IMR-90 (cell line): ENCODE measurements around the gene PBX3. TPM values are rescaled to one million over a fixed set of nuclear protein-coding genes. Genes with fewer than 3 reads are reported as not detected.

Experiments used
- ATAC-seq: fragments of 200-7000 bp; cut with Tn5 transposase; 2 replicates; pipeline ENCODE4 v1.9.1; 2020; ENCODE audit warnings: low read depth, mild to moderate bottlenecking, moderate library complexity
- BruUV-seq: library from RNA; stranded (reverse); fragments of 400-500 nt; replicated peaks from 2 replicates; lab custom pipeline; 2021; lab: Mats Ljungman, UMichigan
- CTCF ChIA-PET: fragments of 300-600 bp; formaldehyde crosslinking; extraction: SDS; loops from one replicate; lab custom pipeline; 2021; ENCODE audit warnings: antibody characterized with exemption; lab: Yijun Ruan, JAX
- POLR2A ChIA-PET: fragments of 300-600 bp; sonication (Branson Sonifier 250); formaldehyde crosslinking; loops from one replicate; lab custom pipeline; 2022; ENCODE audit warnings: antibody characterized with exemption; ENCODE audit not compliant: unreplicated experiment; lab: Charles Lee
- DNase-seq: peaks from one replicate; pipeline ENCODE4 v3.0.0; 2013
- H2AFZ ChIP-seq: replicated peaks from 2 replicates; pipeline ENCODE3; 2013; ENCODE audit warnings: low read length, mild to moderate bottlenecking; ENCODE audit not compliant: poor library complexity
- H2AK5ac ChIP-seq: 2 replicates; pipeline ENCODE4 v1.6.1; 2013; ENCODE audit warnings: low read depth, low read length, inconsistent platforms
- H2AK9ac ChIP-seq: replicated peaks from 2 replicates; pipeline ENCODE3; 2013; ENCODE audit warnings: mild to moderate bottlenecking, low read depth, low read length, moderate library complexity; ENCODE audit not compliant: poor library complexity
- H2BK120ac ChIP-seq: 2 replicates; pipeline ENCODE4 v1.6.1; 2013; ENCODE audit warnings: low read depth, low read length, inconsistent platforms
- H2BK15ac ChIP-seq: 3 replicates; pipeline ENCODE4 v1.6.1; 2013; ENCODE audit warnings: low read depth, low read length, inconsistent platforms
- H2BK20ac ChIP-seq: 2 replicates; pipeline ENCODE4 v1.6.1; 2013; ENCODE audit warnings: low read depth, mild to moderate bottlenecking, inconsistent platforms, low read length, moderate library complexity
- H2BK5ac ChIP-seq: 2 replicates; pipeline ENCODE4 v1.6.1; 2013; ENCODE audit warnings: mild to moderate bottlenecking, low read depth, low read length, inconsistent platforms; ENCODE audit not compliant: poor library complexity, severe bottlenecking
- H3K14ac ChIP-seq: replicated peaks from 2 replicates; pipeline ENCODE4 v1.6.1; 2013; ENCODE audit warnings: low read depth, low read length, inconsistent platforms
- H3K18ac ChIP-seq: 2 replicates; pipeline ENCODE4 v1.6.1; 2013; ENCODE audit warnings: low read depth, low read length, control low read depth
- H3K23ac ChIP-seq: 2 replicates; pipeline ENCODE4 v1.6.1; 2013; ENCODE audit warnings: low read depth, low read length, inconsistent platforms
- H3K27ac ChIP-seq: 2 replicates; pipeline ENCODE4 v1.5.1; 2013; ENCODE audit warnings: mild to moderate bottlenecking, control low read depth, low read length; ENCODE audit not compliant: insufficient read depth
- H3K27me3 ChIP-seq: 2 replicates; pipeline ENCODE4 v1.6.1; 2013; ENCODE audit warnings: low read length; ENCODE audit not compliant: control insufficient read depth, insufficient read depth
- H3K36me3 ChIP-seq: 2 replicates; pipeline ENCODE4 v1.6.1; 2013; ENCODE audit warnings: low read length, mixed read lengths; ENCODE audit not compliant: control insufficient read depth, insufficient read depth
- H3K4ac ChIP-seq: 2 replicates; pipeline ENCODE4 v1.6.1; 2013; ENCODE audit warnings: low read depth, low read length, inconsistent platforms
- H3K4me1 ChIP-seq: 2 replicates; pipeline ENCODE4 v1.6.1; 2013; ENCODE audit warnings: low read length, mixed read lengths; ENCODE audit not compliant: control insufficient read depth, insufficient read depth
- H3K4me2 ChIP-seq: 2 replicates; pipeline ENCODE4 v1.6.1; 2013; ENCODE audit warnings: low read depth, mild to moderate bottlenecking, control low read depth, low read length, moderate library complexity
- H3K4me3 ChIP-seq: 2 replicates; pipeline ENCODE4 v1.5.1; 2013; ENCODE audit warnings: low read depth, mild to moderate bottlenecking, control low read depth, low read length, moderate library complexity; ENCODE audit not compliant: insufficient read depth
- H3K56ac ChIP-seq: 2 replicates; pipeline ENCODE4 v1.6.1; 2013; ENCODE audit warnings: low read length, inconsistent platforms; ENCODE audit not compliant: insufficient read depth; ENCODE audit errors: extremely low read depth
- H3K79me1 ChIP-seq, 2 experiments: 2 replicates each; pipeline ENCODE4 v1.6.1; 2013; ENCODE audit warnings: low read length in 2 of 2, inconsistent platforms in 1 of 2, low read depth in 1 of 2
- H3K9ac ChIP-seq: 2 replicates; pipeline ENCODE4 v1.6.1; 2013; ENCODE audit warnings: low read depth, low read length, control low read depth
- H3K9me1 ChIP-seq: 2 replicates; pipeline ENCODE4 v1.6.1; 2013; ENCODE audit warnings: low read length, inconsistent platforms; ENCODE audit not compliant: insufficient read depth
- H3K9me3 ChIP-seq: 2 replicates; pipeline ENCODE4 v1.6.1; 2013; ENCODE audit warnings: low read length; ENCODE audit not compliant: control insufficient read depth, insufficient read depth
- H4K20me1 ChIP-seq: 2 replicates; pipeline ENCODE4 v1.6.1; 2013; ENCODE audit warnings: low read length, inconsistent platforms; ENCODE audit not compliant: insufficient read depth
- H4K5ac ChIP-seq: 2 replicates; pipeline ENCODE4 v1.6.1; 2013; ENCODE audit warnings: mild to moderate bottlenecking, low read depth, low read length, control low read depth
- H4K8ac ChIP-seq, 2 experiments: 2 replicates each; pipeline ENCODE4 v1.6.1; 2013; ENCODE audit warnings: low read depth in 2 of 2, low read length in 2 of 2, control low read depth in 1 of 2, inconsistent platforms in 1 of 2
- H4K91ac ChIP-seq: 2 replicates; pipeline ENCODE4 v1.6.1; 2013; ENCODE audit warnings: low read depth, low read length, inconsistent platforms; ENCODE audit not compliant: insufficient read depth
- BHLHE40 ChIP-seq: fragments of 150-350 bp; IDR thresholded peaks from 2 replicates; pipeline ENCODE4 v1.6.1; 2016; ENCODE audit warnings: mild to moderate bottlenecking, low read depth, low read length
- CEBPB ChIP-seq: IDR thresholded peaks from 2 replicates; pipeline ENCODE4 v1.6.1; 2012; ENCODE audit warnings: low read depth, low read length, improper control_type of control experiment
- CHD1 ChIP-seq: IDR thresholded peaks from 2 replicates; pipeline ENCODE4 v1.6.1; 2012; ENCODE audit warnings: low read depth, low read length, improper control_type of control experiment
- FOS ChIP-seq: fragments of 150-350 bp; IDR thresholded peaks from 2 replicates; pipeline ENCODE4 v1.6.1; 2016; ENCODE audit warnings: low read depth, low read length
- MAZ ChIP-seq: IDR thresholded peaks from 2 replicates; pipeline ENCODE4 v1.6.1; 2012; ENCODE audit warnings: low read depth, mild to moderate bottlenecking, low read length, improper control_type of control experiment, moderate library complexity, borderline replicate concordance
- MXI1 ChIP-seq: IDR thresholded peaks from 2 replicates; pipeline ENCODE4 v1.6.1; 2012; ENCODE audit warnings: low read depth, mild to moderate bottlenecking, low read length, moderate library complexity, borderline replicate concordance
- NFE2L2 ChIP-seq: fragments of 150-350 bp; IDR thresholded peaks from 2 replicates; pipeline ENCODE4 v1.6.1; 2016; ENCODE audit warnings: low read depth, mild to moderate bottlenecking, low read length
- RAD21 ChIP-seq: IDR thresholded peaks from 2 replicates; pipeline ENCODE4 v1.6.1; 2012; ENCODE audit warnings: low read length, improper control_type of control experiment
- RCOR1 ChIP-seq: IDR thresholded peaks from 2 replicates; pipeline ENCODE4 v1.6.1; 2012; ENCODE audit warnings: mild to moderate bottlenecking, low read length, improper control_type of control experiment; ENCODE audit not compliant: insufficient replicate concordance
- SMC3 ChIP-seq: fragments of 150-350 bp; IDR thresholded peaks from 2 replicates; pipeline ENCODE4 v1.6.1; 2016; ENCODE audit warnings: low read depth, mild to moderate bottlenecking, antibody characterized with exemption, low read length, moderate library complexity
- WGBS, 2 experiments: methylation state at CpG; one replicate each; pipeline versions ENCODE4 v1.1.5 to v1.1.7; 2013; ENCODE audit warnings: missing lambda C conversion rate in 2 of 2; ENCODE audit not compliant: insufficient read length in 1 of 2; ENCODE audit errors: extremely low coverage in 2 of 2; 5-methylcytosine and 5-hydroxymethylcytosine counted together
- dilution Hi-C: fragments of 300-500 bp; cut with HindIII; formaldehyde crosslinking; loops from one replicate; pipeline ENCODE4 v1.14.3; 2018; ENCODE audit warnings: low sequenced_read_pairs; ENCODE audit not compliant: unreplicated experiment
- in situ Hi-C: fragments of 300-500 bp; cut with MboI; formaldehyde crosslinking; loops from 3 replicates; pipeline ENCODE4 v1.14.3; 2019; ENCODE audit warnings: low sequenced_read_pairs, inconsistent platforms, mixed read lengths
- intact Hi-C: fragments of 100-400 bp; cut with micrococcal nuclease; formaldehyde crosslinking; loops from 2 replicates; pipeline ENCODE4 v1.10.0; 2022
- polyA plus RNA-seq, 3 experiments: library from polyadenylated mRNA; depleted of rRNA; stranded (reverse); fragments of >200 nt; gene quantifications; 2 replicates each; pipeline ENCODE4 v1.2.3, GENCODE V29; 2012; ENCODE audit warnings: low replicate concordance in 1 of 3
- total RNA-seq: library from RNA; depleted of rRNA; stranded (reverse); fragments of >200 nt; gene quantifications from 2 replicates; pipeline ENCODE4 v1.2.3, GENCODE V29; 2012
- TF ChIP-seq, protein P1 (sequence below): fragments of 150-350 bp; IDR thresholded peaks from 2 replicates; pipeline ENCODE4 v1.6.1; 2016; ENCODE audit warnings: low read depth, mild to moderate bottlenecking, low read length, moderate library complexity, borderline replicate concordance

The PBX3 gene
- total and polyA plus RNA-seq, 2 of the 4 experiments (the other 2 are of a cell fraction) = 12.0 to 15.6 TPM

DNA sequence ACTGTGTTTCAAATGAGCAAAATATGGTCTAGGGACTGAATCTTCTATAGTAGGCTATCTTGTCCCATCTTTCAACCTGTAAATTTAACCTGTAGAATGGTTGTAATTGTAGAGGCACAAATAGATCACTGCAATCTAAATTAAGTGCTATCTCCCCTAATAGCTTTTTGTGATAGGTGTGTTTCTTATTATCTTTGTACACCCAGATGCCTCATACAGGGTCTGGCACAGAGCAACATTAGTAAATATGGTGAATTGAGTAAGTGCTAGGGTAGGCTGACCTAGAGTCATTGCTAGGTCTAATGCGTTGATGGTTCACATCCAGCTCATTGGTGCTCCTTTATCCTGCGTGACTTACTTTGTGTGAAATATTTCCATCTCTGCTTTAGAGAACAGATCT is 100.6 kb downstream of the PBX3 start:
- 86% methylated on average over 1 of the region's 2 CpGs; no CpG with 5 or more reads in 1 of the 2 experiments for WGBS, 2 experiments
- H3K27ac ChIP-seq = no peak overlapping the region
- H3K4me1 ChIP-seq = no peaks in the 10 kb centered on the region
- intact Hi-C loops (no loop called here), in situ Hi-C loops (no loop called here), dilution Hi-C loops (no loop called here)
- no peak overlapping the region for H3K4me2 ChIP-seq
- H2AK5ac ChIP-seq = no peak overlapping the region
- H2BK20ac ChIP-seq = no peak overlapping the region
- no peak overlapping the region for H3K56ac ChIP-seq
- no peak overlapping the region for H3K4ac ChIP-seq
- ChIA-PET CTCF (no interaction called here), POLR2A (no interaction called here)
- H3K27me3 ChIP-seq = no peaks in the 10 kb centered on the region
- BruUV-seq = no TSS peak
- no peaks in the 10 kb centered on the region for H3K36me3 ChIP-seq
- no peaks in the 10 kb centered on the region; the same call in 1 of the 2 replicates for H4K20me1 ChIP-seq
- no peak overlapping the region for H2BK120ac ChIP-seq
- no peak overlapping the region for H2BK5ac ChIP-seq
- H3K23ac ChIP-seq = no peak overlapping the region
- H2BK15ac ChIP-seq = no peak overlapping the region
- H3K14ac ChIP-seq = 0 out of 2 replicates have a peak overlapping the region, but pooled peaks have one; percentile 15
- H3K9ac ChIP-seq = no peak overlapping the region
- DNase-seq (no peak), ATAC-seq (no peak)
- H4K5ac ChIP-seq = no peak overlapping the region
- H3K9me1 ChIP-seq = peaks cover 2% of the 10 kb centered on the region
- H3K4me3 ChIP-seq = no peak overlapping the region
- no peaks in the 10 kb centered on the region for H3K9me3 ChIP-seq
- H3K18ac ChIP-seq = no peak overlapping the region
- TF ChIP-seq CHD1 (no peak), MAZ (no peak), RAD21 (no peak), RCOR1 (no peak), NFE2L2 (no peak), BHLHE40 (no peak), MXI1 (no peak), SMC3 (no peak), FOS (no peak), CEBPB (no peak)
- TF ChIP-seq, protein P1, sequence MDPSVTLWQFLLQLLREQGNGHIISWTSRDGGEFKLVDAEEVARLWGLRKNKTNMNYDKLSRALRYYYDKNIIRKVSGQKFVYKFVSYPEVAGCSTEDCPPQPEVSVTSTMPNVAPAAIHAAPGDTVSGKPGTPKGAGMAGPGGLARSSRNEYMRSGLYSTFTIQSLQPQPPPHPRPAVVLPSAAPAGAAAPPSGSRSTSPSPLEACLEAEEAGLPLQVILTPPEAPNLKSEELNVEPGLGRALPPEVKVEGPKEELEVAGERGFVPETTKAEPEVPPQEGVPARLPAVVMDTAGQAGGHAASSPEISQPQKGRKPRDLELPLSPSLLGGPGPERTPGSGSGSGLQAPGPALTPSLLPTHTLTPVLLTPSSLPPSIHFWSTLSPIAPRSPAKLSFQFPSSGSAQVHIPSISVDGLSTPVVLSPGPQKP = no peak
- H4K91ac ChIP-seq = no peak overlapping the region
- H2AFZ ChIP-seq = no peak overlapping the region
- no peak overlapping the region for H2AK9ac ChIP-seq
- peaks cover 33 to 35% of the 10 kb centered on the region in 2 experiments for H3K79me1 ChIP-seq
- H4K8ac ChIP-seq = no peak overlapping the region
